HepG2 (cell line): Measurements from ENCODE around the gene CREM. TPM values are rescaled to one million over a fixed set of nuclear protein-coding genes. Genes with fewer than 3 reads are reported as not detected.

ENCODE experiments used
- ATAC-seq: fragments of 200-7000 bp; cut with Tn5 transposase; 3 replicates; pipeline ENCODE4 v1.9.1; 2020; ENCODE audit warnings: mild to moderate bottlenecking, moderate library complexity
- BruUV-seq: library from RNA; stranded (reverse); fragments of 400-500 nt; replicated peaks from 2 replicates; lab custom pipeline; 2021; lab: Mats Ljungman, UMichigan
- CTCF ChIA-PET: fragments of 300-600 bp; formaldehyde crosslinking; extraction: SDS; loops from one replicate; lab custom pipeline; 2021; ENCODE audit warnings: low total read pairs, inconsistent platforms, low intra/inter-chr PET ratio; lab: Yijun Ruan, JAX
- POLR2A ChIA-PET: fragments of 350-600 bp; sonication (Branson Sonifier 250); formaldehyde crosslinking; loops from one replicate; lab custom pipeline; 2020; ENCODE audit warnings: antibody characterized with exemption, inconsistent platforms; lab: Yijun Ruan, JAX
- DNase-seq: peaks from one replicate; pipeline ENCODE4 v3.0.0-alpha.2; 2015; ENCODE audit warnings: low spot score
- FAIRE-seq: peaks from 3 replicates; lab custom pipeline; 2011; peaks lifted over from hg19 to GRCh38; lab: Jason Lieb, UNC
- H2AFZ ChIP-seq: one replicate; pipeline ENCODE4 v1.6.1; 2011; ENCODE audit warnings: low read length, inconsistent platforms
- H3K27ac ChIP-seq: fragments of 300-600 bp; 3 replicates; pipeline ENCODE4 v1.8.0; 2011; ENCODE audit warnings: mixed run types, mild to moderate bottlenecking, mixed read lengths, low read length, inconsistent platforms; ENCODE audit not compliant: insufficient read depth; ENCODE audit errors: extremely low read length
- H3K27me3 ChIP-seq, 2 experiments: fragments of 200-600 bp in 1 of 2; 2 replicates in 1 of 2; 3 replicates in 1 of 2; pipeline versions ENCODE4 v1.6.0 to v1.8.0; 2011; ENCODE audit warnings: low read length in 2 of 2, mild to moderate bottlenecking in 2 of 2, moderate library complexity in 2 of 2, inconsistent platforms in 1 of 2; ENCODE audit not compliant: insufficient read depth in 2 of 2, control insufficient read depth in 1 of 2
- H3K36me3 ChIP-seq, 2 experiments: fragments of 200-600 bp in 1 of 2; replicated peaks in 1 of 2; 2 replicates in 1 of 2; 3 replicates in 1 of 2; pipeline versions ENCODE4 v1.5.1 to v1.8.0; 2011; ENCODE audit warnings: low read length in 2 of 2, inconsistent platforms in 1 of 2; ENCODE audit not compliant: insufficient read depth in 2 of 2, control insufficient read depth in 1 of 2
- H3K4me1 ChIP-seq: 2 replicates; pipeline ENCODE4 v1.5.1; 2012; ENCODE audit warnings: low read length, inconsistent platforms; ENCODE audit not compliant: insufficient read depth
- H3K4me2 ChIP-seq: 2 replicates; pipeline ENCODE4 v1.6.0; 2011; ENCODE audit warnings: low read depth, low read length, inconsistent platforms
- H3K4me3 ChIP-seq, 3 experiments: fragments of 200-600 bp in 1 of 3; sonication (generic), shearing (Covaris generic) in 1 of 3; replicated peaks in 1 of 3; 2 replicates each; pipeline ENCODE4 v1.5.1; 2011 to 2016; ENCODE audit warnings: low read length in 3 of 3, inconsistent platforms in 2 of 3, low read depth in 2 of 3, mild to moderate bottlenecking in 2 of 3, control low read depth in 1 of 3, mixed read lengths in 1 of 3; ENCODE audit not compliant: insufficient read depth in 1 of 3
- H3K79me2 ChIP-seq: one replicate; pipeline ENCODE4 v1.6.1; 2011; ENCODE audit warnings: low read length, inconsistent platforms; ENCODE audit not compliant: insufficient read depth
- H3K9ac ChIP-seq: 2 replicates; pipeline ENCODE4 v1.6.0; 2011; ENCODE audit warnings: mild to moderate bottlenecking, low read depth, low read length, inconsistent platforms; ENCODE audit not compliant: insufficient read depth
- H3K9me3 ChIP-seq: 2 replicates; pipeline ENCODE4 v1.5.1; 2012; ENCODE audit warnings: mild to moderate bottlenecking, low read length
- H4K20me1 ChIP-seq: 2 replicates; pipeline ENCODE4 v1.6.0; 2011; ENCODE audit warnings: inconsistent platforms, mild to moderate bottlenecking, low read length, moderate library complexity; ENCODE audit not compliant: insufficient read depth
- MED8 ChIP-seq: sonication (generic); formaldehyde crosslinking; IDR thresholded peaks from 2 replicates; pipeline ENCODE4 v1.8.1; 2023; ENCODE audit warnings: mild to moderate bottlenecking, missing genetic modification reagents; ENCODE audit not compliant: insufficient replicate concordance
- POLR2A ChIP-seq, 2 experiments: IDR thresholded peaks; 2 replicates each; pipeline ENCODE4 v1.6.1; 2011; ENCODE audit warnings: low read depth in 2 of 2, low read length in 2 of 2, mild to moderate bottlenecking in 1 of 2, moderate library complexity in 1 of 2; ENCODE audit not compliant: insufficient read depth in 1 of 2
- SP4 ChIP-seq: sonication (generic); formaldehyde crosslinking; IDR thresholded peaks from 2 replicates; pipeline ENCODE4 v1.8.1; 2023; ENCODE audit warnings: mild to moderate bottlenecking, missing genetic modification reagents
- ZFX ChIP-seq: sonication (generic); formaldehyde crosslinking; IDR thresholded peaks from 2 replicates; pipeline ENCODE4 v1.4.0; 2020; ENCODE audit warnings: mild to moderate bottlenecking, low read depth, missing genetic modification reagents, moderate library complexity
- ZNF282 ChIP-seq: fragments of 450-650 bp; IDR thresholded peaks from 2 replicates; pipeline ENCODE4 v1.6.1; 2018; ENCODE audit not compliant: partially characterized antibody
- WGBS: methylation state at CpG from one replicate; pipeline ENCODE4 v1.1.6; 2017; ENCODE audit warnings: low lambda C conversion rate; 5-methylcytosine and 5-hydroxymethylcytosine counted together
- in situ Hi-C: cut with HindIII; loops from 2 replicates; pipeline ENCODE4 v1.10.0; 2017; ENCODE audit warnings: low pct_unique_long_range_greater_than_20kb; ENCODE audit not compliant: extremely low pct_ligation_motif_present
- intact Hi-C: fragments of 100-400 bp; cut with micrococcal nuclease; formaldehyde crosslinking; loops from one replicate; pipeline ENCODE4 v1.10.0; 2022; ENCODE audit not compliant: unreplicated experiment
- polyA plus RNA-seq, 8 experiments: library from polyadenylated mRNA; depleted of rRNA in 3 of 8; stranded (reverse) in 7 of 8; unstranded in 1 of 8; fragments of >200 nt; fragmentation: Illumina TruSeq in 4 of 8; extraction: Trizol in 4 of 8; gene quantifications; 2 replicates each; pipeline versions ENCODE4 v1.2.1 to v1.2.3, GENCODE V29; 2011 to 2016; ENCODE audit warnings: low read depth in 4 of 8, missing spikeins in 1 of 8, mixed read lengths in 1 of 8; ENCODE audit not compliant: insufficient read depth in 1 of 8
- total RNA-seq, 5 experiments: library from RNA; depleted of rRNA; stranded (reverse); fragments of >200 nt; fragmentation: Illumina TruSeq; extraction: Trizol; gene quantifications; 2 replicates each; pipeline ENCODE4 v1.2.3, GENCODE V29; 2016; ENCODE audit warnings: low read depth in 1 of 5
- TF ChIP-seq, protein P1 (sequence below): sonication (generic); formaldehyde crosslinking; conservative IDR thresholded peaks from 2 replicates; pipeline ENCODE4 v1.8.0; 2022; ENCODE audit warnings: low read depth, missing genetic modification reagents
- TF ChIP-seq, protein P2 (sequence below): sonication (generic); formaldehyde crosslinking; IDR thresholded peaks from 2 replicates; pipeline ENCODE4 v1.4.0; 2020; ENCODE audit warnings: missing genetic modification reagents
- TF ChIP-seq, protein P3 (sequence below): sonication (generic); formaldehyde crosslinking; conservative IDR thresholded peaks from 2 replicates; pipeline ENCODE4 v1.4.0; 2020; ENCODE audit warnings: mild to moderate bottlenecking, missing genetic modification reagents, moderate library complexity
- TF ChIP-seq, protein P4 (sequence below): sonication (generic); formaldehyde crosslinking; IDR thresholded peaks from 2 replicates; pipeline ENCODE4 v1.5.0; 2020; ENCODE audit warnings: missing genetic modification reagents

The CREM gene
- total and polyA plus RNA-seq, 2 of the 13 experiments (the other 11 are each of a cell fraction or from before 2014, with no cell fraction given), result 21.3 to 25.4 TPM

DNA sequence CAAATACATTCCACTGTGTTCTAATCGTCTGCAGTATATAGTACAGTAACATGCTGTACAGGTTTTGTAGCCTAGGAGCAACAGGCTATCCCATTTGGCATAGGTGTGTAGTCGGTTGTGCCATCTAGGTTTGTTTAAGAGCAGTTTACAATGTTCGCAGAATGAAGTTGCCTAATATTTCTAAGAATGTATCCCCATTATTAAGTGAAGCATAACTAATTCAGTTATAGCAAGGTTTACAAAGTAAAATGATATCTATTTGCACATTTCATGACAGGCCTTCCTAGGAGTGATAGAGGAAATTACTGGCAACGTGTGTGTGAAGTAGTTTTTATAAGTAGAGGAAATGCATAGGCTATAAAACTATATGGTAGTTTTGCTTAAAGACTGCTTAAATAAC is 4.0 kb downstream of the CREM start:
- H3K27ac ChIP-seq, result no peak overlapping the region
- TF ChIP-seq, protein P1, sequence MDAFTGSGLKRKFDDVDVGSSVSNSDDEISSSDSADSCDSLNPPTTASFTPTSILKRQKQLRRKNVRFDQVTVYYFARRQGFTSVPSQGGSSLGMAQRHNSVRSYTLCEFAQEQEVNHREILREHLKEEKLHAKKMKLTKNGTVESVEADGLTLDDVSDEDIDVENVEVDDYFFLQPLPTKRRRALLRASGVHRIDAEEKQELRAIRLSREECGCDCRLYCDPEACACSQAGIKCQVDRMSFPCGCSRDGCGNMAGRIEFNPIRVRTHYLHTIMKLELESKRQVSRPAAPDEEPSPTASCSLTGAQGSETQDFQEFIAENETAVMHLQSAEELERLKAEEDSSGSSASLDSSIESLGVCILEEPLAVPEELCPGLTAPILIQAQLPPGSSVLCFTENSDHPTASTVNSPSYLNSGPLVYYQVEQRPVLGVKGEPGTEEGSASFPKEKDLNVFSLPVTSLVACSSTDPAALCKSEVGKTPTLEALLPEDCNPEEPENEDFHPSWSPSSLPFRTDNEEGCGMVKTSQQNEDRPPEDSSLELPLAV, result no peak
- no peak for TF ChIP-seq ZFX (CRISPR knock-in tag)
- no peak for TF ChIP-seq SP4 (CRISPR knock-in tag)
- TF ChIP-seq, protein P2, sequence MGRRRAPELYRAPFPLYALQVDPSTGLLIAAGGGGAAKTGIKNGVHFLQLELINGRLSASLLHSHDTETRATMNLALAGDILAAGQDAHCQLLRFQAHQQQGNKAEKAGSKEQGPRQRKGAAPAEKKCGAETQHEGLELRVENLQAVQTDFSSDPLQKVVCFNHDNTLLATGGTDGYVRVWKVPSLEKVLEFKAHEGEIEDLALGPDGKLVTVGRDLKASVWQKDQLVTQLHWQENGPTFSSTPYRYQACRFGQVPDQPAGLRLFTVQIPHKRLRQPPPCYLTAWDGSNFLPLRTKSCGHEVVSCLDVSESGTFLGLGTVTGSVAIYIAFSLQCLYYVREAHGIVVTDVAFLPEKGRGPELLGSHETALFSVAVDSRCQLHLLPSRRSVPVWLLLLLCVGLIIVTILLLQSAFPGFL (CRISPR knock-in tag), result no peak
- TF ChIP-seq ZNF282, result no peak
- TF ChIP-seq MED8 (CRISPR knock-in tag), result no peak
- TF ChIP-seq, protein P3, sequence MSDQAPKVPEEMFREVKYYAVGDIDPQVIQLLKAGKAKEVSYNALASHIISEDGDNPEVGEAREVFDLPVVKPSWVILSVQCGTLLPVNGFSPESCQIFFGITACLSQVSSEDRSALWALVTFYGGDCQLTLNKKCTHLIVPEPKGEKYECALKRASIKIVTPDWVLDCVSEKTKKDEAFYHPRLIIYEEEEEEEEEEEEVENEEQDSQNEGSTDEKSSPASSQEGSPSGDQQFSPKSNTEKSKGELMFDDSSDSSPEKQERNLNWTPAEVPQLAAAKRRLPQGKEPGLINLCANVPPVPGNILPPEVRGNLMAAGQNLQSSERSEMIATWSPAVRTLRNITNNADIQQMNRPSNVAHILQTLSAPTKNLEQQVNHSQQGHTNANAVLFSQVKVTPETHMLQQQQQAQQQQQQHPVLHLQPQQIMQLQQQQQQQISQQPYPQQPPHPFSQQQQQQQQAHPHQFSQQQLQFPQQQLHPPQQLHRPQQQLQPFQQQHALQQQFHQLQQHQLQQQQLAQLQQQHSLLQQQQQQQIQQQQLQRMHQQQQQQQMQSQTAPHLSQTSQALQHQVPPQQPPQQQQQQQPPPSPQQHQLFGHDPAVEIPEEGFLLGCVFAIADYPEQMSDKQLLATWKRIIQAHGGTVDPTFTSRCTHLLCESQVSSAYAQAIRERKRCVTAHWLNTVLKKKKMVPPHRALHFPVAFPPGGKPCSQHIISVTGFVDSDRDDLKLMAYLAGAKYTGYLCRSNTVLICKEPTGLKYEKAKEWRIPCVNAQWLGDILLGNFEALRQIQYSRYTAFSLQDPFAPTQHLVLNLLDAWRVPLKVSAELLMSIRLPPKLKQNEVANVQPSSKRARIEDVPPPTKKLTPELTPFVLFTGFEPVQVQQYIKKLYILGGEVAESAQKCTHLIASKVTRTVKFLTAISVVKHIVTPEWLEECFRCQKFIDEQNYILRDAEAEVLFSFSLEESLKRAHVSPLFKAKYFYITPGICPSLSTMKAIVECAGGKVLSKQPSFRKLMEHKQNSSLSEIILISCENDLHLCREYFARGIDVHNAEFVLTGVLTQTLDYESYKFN (CRISPR knock-in tag), result no peak
- no peak for TF ChIP-seq POLR2A (IDR thresholded peaks at IDR 0.05; ENCODE audit: insufficient read depth in 1 of 2, low read depth in 2 of 2, low read length in 2 of 2)
- TF ChIP-seq, protein P4, sequence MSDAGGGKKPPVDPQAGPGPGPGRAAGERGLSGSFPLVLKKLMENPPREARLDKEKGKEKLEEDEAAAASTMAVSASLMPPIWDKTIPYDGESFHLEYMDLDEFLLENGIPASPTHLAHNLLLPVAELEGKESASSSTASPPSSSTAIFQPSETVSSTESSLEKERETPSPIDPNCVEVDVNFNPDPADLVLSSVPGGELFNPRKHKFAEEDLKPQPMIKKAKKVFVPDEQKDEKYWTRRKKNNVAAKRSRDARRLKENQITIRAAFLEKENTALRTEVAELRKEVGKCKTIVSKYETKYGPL, result no peak
- ChIA-PET CTCF (no interaction called here), POLR2A (no interaction called here)
- no peak overlapping the region for H3K4me3 ChIP-seq
- H3K4me1 ChIP-seq, result peaks cover 35% of the 10 kb centered on the region
- no peak overlapping the region for H3K4me2 ChIP-seq
- H2AFZ ChIP-seq, result no peak overlapping the region
- WGBS, result 83% methylated on average over 4 of the region's 4 CpGs
- H3K9me3 ChIP-seq, result no peaks in the 10 kb centered on the region
- BruUV-seq, result no TSS peak
- H4K20me1 ChIP-seq, result no peaks in the 10 kb centered on the region
- in situ Hi-C loops, result no loop called here
- DNase-seq (no peak), FAIRE-seq (no peak), ATAC-seq (no peak)
- no peaks in the 10 kb centered on the region for H3K36me3 ChIP-seq
- H3K9ac ChIP-seq, result no peak overlapping the region
- peaks cover 18% of the 10 kb centered on the region for H3K79me2 ChIP-seq
- intact Hi-C loops, result no loop called here
- H3K27me3 ChIP-seq, result no peaks in the 10 kb centered on the region; a peak in 1 of 5 replicates
